GM18873 (cell line): Measurements from ENCODE around the gene PRR14.
A peak's percentile ranks its signal among the peaks of the same experiment; 100 is the strongest.

ENCODE experiments used
- ATAC-seq: cut with Tn5 transposase; IDR thresholded peaks from one replicate; pipeline ENCODE4 v1.9.1; 2021; ENCODE audit warnings: mild to moderate bottlenecking, moderate library complexity, moderate number of reproducible peaks; ENCODE audit not compliant: unreplicated experiment, low FRiP score

Gene PRR14

GRCh38 chr16:30650369-30651123 is at the start of gene PRR14:
Gene PRR14 (plus strand): TSS chr16:30650960. CDS start chr16:30651646, 686 bp downstream.
- peak; percentile 73 for ATAC-seq

GRCh38 chr16:30601966-30602365 is 48.8 kb upstream of the PRR14 start:
- no peak for ATAC-seq

GRCh38 chr16:30602616-30603277 is 48.0 kb upstream of the PRR14 start:
- ATAC-seq, result no peak

- ATAC-seq, result no peak
These were observed 46.8 kb upstream of the PRR14 start for GRCh38 chr16:30603945-30604315.

- ATAC-seq, result no peak
These were observed 46.3 kb upstream of the PRR14 start for GRCh38 chr16:30604316-30604947.

- ATAC-seq, result no peak
These were observed 45.6 kb upstream of the PRR14 start for GRCh38 chr16:30605158-30605557.

GRCh38 chr16:30606004-30606403 is 44.8 kb upstream of the PRR14 start:
- ATAC-seq, result no peak

GRCh38 chr16:30609002-30609925 is 41.5 kb upstream of the PRR14 start:
- ATAC-seq, result no peak

- peak; percentile 72 for ATAC-seq
These were observed 40.6 kb upstream of the PRR14 start, which contains the start of gene ZNF689 for GRCh38 chr16:30609926-30610839. Gene ZNF689 (minus strand): TSS chr16:30610389. CDS start chr16:30610041, 348 bp downstream.

GRCh38 chr16:30615358-30616091 is 35.2 kb upstream of the PRR14 start:
- no peak for ATAC-seq

GRCh38 chr16:30619202-30619601 is 31.6 kb upstream of the PRR14 start:
- no peak for ATAC-seq

- ATAC-seq, result no peak
These were observed 31.1 kb upstream of the PRR14 start for GRCh38 chr16:30619638-30620037.

GRCh38 chr16:30620169-30620568 is 30.6 kb upstream of the PRR14 start:
- no peak for ATAC-seq

- no peak for ATAC-seq
These were observed 29.0 kb upstream of the PRR14 start for GRCh38 chr16:30621765-30622164.

GRCh38 chr16:30622455-30623032 is 28.2 kb upstream of the PRR14 start:
- no peak for ATAC-seq

- ATAC-seq, result no peak
These were observed 27.1 kb upstream of the PRR14 start for GRCh38 chr16:30623536-30624283.

GRCh38 chr16:30626236-30626635 is 24.5 kb upstream of the PRR14 start:
- no peak for ATAC-seq
